ENCODE results near the gene FSTL4.

DNA sequence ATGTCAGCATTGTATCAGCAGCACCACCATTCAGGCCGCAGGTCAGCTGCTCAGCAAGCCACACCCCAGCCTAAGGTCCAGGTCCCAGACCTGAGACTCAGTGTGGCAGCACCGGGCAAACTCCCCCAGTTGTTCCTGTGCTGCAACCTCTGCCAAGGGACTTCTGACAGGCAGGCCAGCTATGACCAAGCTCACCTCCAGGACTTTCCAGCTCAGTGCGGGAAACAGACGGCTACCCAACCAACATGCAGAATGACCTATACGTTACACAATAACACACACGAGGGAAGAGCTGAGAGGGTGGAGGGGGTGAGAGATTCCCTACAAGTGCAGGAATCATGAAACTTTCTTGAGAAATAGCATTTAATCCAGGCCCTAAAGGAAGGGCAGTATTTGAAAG, 143.7 kb downstream of the FSTL4 start:
- TF ChIP-seq, protein P1, sequence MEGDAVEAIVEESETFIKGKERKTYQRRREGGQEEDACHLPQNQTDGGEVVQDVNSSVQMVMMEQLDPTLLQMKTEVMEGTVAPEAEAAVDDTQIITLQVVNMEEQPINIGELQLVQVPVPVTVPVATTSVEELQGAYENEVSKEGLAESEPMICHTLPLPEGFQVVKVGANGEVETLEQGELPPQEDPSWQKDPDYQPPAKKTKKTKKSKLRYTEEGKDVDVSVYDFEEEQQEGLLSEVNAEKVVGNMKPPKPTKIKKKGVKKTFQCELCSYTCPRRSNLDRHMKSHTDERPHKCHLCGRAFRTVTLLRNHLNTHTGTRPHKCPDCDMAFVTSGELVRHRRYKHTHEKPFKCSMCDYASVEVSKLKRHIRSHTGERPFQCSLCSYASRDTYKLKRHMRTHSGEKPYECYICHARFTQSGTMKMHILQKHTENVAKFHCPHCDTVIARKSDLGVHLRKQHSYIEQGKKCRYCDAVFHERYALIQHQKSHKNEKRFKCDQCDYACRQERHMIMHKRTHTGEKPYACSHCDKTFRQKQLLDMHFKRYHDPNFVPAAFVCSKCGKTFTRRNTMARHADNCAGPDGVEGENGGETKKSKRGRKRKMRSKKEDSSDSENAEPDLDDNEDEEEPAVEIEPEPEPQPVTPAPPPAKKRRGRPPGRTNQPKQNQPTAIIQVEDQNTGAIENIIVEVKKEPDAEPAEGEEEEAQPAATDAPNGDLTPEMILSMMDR (IDR thresholded peaks at IDR 0.05), result no peak
- TF ChIP-seq POLR2A (IDR thresholded peaks at IDR 0.05), result no peak
